GM10847 (cell line): ENCODE data around the gene ATG14.

ENCODE experiments used
- POLR2A ChIP-seq: IDR thresholded peaks from 2 replicates; pipeline ENCODE4 v1.6.1; 2011; ENCODE audit not compliant: insufficient read length; ENCODE audit errors: extremely low read depth

ATG14 gene

DNA sequence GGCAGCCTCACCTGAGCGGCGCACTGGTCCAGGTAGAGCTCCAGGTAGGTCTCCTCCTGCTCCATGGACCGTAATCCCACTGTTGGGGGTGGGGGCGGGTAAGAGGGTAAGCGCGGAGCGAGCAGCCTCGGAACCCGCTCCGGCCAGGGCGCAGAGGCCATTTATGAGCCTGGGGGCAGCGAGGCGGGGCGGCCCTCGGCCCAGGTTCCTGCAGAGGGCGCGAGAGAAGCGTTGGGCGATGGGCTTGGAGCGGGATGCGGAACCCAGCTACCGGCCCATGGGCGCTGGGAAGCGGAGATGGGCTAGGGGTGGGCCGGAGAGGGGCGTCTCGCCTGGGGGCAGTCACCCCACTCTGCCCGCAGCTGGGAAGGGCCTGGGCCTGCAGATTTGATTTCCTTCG lies 28.8 kb upstream of the ATG14 start, which contains the start of gene TBPL2:
Gene TBPL2 (minus strand): TSS at position 232 of the 400 bp plus-strand sequence. CDS start 167 bp downstream, at position 65.
- no peak for TF ChIP-seq POLR2A

DNA sequence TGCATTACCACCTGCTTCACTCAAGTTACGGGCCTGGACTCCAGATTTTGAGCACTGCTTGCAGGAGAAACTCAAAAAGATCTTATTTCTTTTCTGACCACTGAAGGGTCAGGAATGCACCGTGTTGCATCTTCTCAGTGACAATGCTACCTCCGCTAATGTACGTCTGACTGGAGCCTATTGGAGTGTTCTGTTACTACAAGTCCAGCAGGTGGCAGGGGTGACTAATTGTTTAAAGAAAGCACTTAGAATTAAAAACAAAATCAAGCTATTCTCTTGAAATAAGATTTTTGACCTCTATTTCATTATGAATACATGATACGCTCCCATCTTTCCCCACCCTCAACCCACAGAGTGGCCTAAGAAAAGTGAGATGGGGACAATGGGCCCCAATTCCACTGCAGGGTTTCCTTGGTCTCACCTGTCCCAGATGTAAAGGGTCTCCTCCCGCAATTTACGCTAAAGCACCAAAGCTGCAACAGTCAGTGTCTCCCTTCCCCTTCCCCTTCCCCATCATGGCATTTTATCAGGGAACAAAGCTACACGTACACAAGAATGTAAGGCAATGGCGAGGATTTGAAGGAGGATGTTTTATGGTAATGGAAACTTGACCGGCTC lies 26.5 kb upstream of the ATG14 start:
- no peak for TF ChIP-seq POLR2A

- no peak for TF ChIP-seq POLR2A
Measured at GRCh38 chr14:55436931-55437330, 25.3 kb upstream of the ATG14 start.

DNA sequence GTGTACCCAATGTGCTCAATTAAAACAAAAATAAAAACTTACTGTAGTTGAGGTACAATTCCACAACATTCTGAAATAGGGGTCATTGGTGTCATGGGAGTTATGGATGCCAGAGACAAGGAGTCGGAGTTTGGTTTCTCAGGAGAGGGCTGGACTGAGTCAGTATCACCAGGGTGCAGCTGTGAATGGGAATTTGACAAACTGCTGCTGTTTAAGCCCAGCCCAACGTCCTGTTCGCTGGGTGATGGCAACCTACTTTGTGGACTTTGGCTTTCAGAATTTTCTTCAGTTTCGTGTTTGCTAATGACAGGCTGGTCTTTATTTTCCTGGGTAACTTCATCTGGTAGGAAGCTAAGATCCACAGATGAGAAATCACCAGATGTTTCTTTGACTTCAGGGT lies 24.9 kb upstream of the ATG14 start:
- TF ChIP-seq POLR2A = no peak

- TF ChIP-seq POLR2A = no peak
Measured at GRCh38 chr14:55434805-55435174, 23.2 kb upstream of the ATG14 start.

DNA sequence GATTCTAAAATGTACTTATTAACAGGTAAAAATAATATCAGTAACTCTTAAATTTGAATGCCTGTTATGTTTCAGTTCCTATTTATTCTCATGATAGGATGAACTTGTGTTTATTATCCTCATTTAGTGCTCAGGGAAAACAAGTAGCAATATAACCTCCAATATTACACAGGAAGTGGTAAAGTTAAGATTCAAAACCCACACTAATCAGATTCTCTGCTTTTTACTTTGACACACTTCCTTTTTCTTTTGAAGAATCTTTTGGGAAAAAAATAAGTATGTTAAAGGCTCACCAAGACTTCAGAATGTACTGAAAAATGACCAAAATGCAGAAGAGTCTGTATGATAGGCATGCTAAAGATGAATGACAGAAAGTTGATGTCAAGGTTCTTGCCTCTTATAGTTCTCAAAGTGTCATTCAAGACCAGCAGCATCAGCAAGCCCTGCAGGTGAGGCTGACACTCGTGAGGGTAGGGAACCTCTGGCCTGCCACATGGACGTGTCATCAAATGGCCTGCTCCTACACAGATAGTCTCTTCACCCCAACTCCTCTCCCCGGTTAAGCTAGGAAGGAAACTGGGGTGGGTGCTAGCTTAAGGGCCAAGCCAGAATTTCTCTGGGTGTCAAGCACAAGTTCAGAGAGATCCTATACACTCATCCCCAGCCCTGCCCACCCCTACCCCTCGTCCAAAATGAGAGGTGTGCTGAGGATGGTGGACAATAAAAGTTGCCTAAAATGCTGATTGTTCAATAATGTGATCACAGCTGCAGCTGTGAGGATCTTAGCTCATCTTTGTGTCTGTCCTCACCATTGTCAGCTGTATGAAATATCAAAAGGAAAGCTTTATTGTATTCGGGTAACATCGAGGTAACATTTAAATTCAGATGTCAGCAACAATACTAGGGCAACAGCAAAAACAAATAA lies 22.5 kb upstream of the ATG14 start:
- no peak for TF ChIP-seq POLR2A

GRCh38 chr14:55432628-55433027 lies 21.0 kb upstream of the ATG14 start:
- TF ChIP-seq POLR2A = no peak

- no peak for TF ChIP-seq POLR2A
Measured at GRCh38 chr14:55430024-55430690, 18.5 kb upstream of the ATG14 start.

- no peak for TF ChIP-seq POLR2A
Measured at GRCh38 chr14:55427439-55427838, 15.8 kb upstream of the ATG14 start.

DNA sequence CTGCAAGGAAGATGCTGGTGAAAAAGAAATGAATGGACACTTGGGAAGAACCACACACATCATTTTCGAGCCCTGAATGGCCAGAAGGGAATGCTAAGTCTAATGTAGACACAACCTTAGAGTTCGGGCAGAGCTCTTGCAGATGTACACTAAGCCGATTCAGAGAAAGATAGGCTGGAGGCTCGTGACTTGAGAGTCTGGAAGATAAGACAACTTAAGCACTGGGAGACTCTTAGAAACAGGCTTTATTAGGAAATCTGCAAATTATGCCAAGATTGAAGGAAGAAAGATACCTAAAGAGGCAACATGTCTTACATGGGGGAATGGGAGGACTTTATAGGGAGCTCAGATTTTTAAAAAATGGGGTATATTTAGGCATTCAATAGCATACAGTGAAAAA lies 15.3 kb upstream of the ATG14 start:
- no peak for TF ChIP-seq POLR2A

- no peak for TF ChIP-seq POLR2A
Measured at GRCh38 chr14:55425091-55425490, 13.5 kb upstream of the ATG14 start.

GRCh38 chr14:55423969-55424368 lies 12.3 kb upstream of the ATG14 start:
- no peak for TF ChIP-seq POLR2A

DNA sequence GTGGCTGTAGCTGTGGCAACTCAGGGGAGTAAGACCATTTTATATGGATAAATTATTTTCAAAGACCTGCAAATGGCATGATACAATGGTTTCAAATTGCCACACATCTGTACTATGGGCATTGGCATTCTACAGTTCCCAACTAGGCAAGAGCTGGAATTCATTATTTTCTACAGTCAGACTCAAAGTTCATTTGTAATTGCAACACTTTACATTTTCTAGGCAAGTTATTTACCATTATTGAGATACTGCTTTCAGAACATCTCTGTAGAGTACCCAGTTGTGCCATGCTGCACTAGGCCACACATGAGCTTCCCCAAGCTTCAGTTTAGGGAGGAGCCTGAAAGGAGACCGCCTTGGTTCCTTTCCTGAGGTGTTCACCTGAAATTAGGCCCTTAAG lies 8.0 kb upstream of the ATG14 start:
- no peak for TF ChIP-seq POLR2A

GRCh38 chr14:55418411-55418810 lies 6.8 kb upstream of the ATG14 start:
- no peak for TF ChIP-seq POLR2A

GRCh38 chr14:55417955-55418354 lies 6.3 kb upstream of the ATG14 start:
- TF ChIP-seq POLR2A = no peak

DNA sequence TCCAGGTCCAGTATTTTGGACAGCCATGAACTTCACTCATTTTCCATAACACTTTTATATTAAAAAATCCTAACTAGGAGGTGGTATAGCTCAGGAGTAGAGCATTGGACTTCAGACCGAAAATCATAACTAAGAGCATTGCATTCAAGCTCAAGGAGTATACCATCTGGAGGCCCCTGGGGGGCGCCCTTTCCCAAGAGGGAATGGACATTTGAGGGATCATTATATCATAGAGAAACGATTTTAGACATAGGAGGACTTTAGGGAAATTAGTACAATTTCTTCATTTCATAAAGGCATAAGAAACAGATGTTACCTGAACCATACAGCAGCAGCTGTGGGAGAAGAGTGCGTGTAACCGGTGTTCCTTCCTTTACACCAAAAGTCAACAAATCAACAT lies 5.2 kb upstream of the ATG14 start:
- no peak for TF ChIP-seq POLR2A
